GM12864 (cell line): Measurements from ENCODE around the gene SGCA.

Experiments
- DNase-seq: peaks from one replicate; pipeline ENCODE4 v3.0.0-alpha.2; 2011; ENCODE audit warnings: low read depth
- H3K4me3 ChIP-seq: 2 replicates; pipeline ENCODE4 v1.5.1; 2011; ENCODE audit warnings: mild to moderate bottlenecking, low read depth, low read length, control low read depth
- TF ChIP-seq, protein P1 (sequence below): IDR thresholded peaks from 2 replicates; pipeline ENCODE4 v1.5.1; 2011; ENCODE audit warnings: low read depth, mild to moderate bottlenecking, moderate library complexity, low read length, control low read depth, inconsistent platforms; ENCODE audit errors: missing control alignments

Gene SGCA

DNA sequence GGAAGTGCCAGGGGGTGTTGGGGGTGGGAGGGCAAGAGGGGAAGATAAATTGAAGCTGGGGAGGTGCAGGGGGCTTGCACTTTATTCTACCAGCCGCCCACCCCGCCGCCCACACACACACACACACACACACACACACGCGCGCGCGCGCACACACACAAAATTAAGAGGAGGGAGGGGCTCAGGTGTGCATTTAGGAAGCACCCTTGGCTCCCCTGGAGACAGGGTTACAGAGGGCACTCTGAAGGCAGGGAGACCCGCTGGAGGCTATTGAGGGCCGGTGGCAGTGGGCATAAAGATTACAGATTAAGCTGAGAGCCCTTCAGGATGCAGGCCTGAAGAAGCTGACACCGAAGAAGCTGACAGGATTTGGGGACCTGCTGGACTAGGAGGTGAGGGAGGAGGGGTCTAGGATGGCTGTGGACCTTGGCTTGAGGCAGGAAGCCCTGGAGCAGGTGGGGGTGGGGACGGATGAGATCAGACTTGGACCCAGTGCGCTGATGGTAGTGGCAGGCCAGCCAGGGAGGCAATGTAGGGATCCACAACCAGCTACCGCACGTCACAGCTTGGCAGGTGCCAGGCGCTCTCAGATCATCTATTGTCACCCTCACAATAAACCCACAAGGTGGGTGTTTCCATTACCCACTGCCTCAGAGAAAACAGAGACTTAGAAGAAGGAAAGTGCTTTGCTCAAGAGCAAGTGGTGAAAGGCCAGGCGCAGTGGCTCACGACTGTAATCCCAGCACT is 35.1 kb upstream of the SGCA start:
- DNase-seq, result no peak
- H3K4me3 ChIP-seq, result no peak overlapping the region; the same call in 1 of the 2 replicates
- TF ChIP-seq, protein P1, sequence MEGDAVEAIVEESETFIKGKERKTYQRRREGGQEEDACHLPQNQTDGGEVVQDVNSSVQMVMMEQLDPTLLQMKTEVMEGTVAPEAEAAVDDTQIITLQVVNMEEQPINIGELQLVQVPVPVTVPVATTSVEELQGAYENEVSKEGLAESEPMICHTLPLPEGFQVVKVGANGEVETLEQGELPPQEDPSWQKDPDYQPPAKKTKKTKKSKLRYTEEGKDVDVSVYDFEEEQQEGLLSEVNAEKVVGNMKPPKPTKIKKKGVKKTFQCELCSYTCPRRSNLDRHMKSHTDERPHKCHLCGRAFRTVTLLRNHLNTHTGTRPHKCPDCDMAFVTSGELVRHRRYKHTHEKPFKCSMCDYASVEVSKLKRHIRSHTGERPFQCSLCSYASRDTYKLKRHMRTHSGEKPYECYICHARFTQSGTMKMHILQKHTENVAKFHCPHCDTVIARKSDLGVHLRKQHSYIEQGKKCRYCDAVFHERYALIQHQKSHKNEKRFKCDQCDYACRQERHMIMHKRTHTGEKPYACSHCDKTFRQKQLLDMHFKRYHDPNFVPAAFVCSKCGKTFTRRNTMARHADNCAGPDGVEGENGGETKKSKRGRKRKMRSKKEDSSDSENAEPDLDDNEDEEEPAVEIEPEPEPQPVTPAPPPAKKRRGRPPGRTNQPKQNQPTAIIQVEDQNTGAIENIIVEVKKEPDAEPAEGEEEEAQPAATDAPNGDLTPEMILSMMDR, result no peak

GRCh38 chr17:50132104-50132794 is 33.6 kb upstream of the SGCA start:
- H3K4me3 ChIP-seq, result no peak overlapping the region
- no peak for DNase-seq
- TF ChIP-seq, protein P1, result no peak

- H3K4me3 ChIP-seq, result no peak overlapping the region
- TF ChIP-seq, protein P1, result no peak
- no peak for DNase-seq
Measured at GRCh38 chr17:50133028-50133768, 32.6 kb upstream of the SGCA start.

- TF ChIP-seq, protein P1, result no peak
- H3K4me3 ChIP-seq, result no peak overlapping the region
- DNase-seq, result no peak
Measured at GRCh38 chr17:50133769-50134099, 32.1 kb upstream of the SGCA start.

DNA sequence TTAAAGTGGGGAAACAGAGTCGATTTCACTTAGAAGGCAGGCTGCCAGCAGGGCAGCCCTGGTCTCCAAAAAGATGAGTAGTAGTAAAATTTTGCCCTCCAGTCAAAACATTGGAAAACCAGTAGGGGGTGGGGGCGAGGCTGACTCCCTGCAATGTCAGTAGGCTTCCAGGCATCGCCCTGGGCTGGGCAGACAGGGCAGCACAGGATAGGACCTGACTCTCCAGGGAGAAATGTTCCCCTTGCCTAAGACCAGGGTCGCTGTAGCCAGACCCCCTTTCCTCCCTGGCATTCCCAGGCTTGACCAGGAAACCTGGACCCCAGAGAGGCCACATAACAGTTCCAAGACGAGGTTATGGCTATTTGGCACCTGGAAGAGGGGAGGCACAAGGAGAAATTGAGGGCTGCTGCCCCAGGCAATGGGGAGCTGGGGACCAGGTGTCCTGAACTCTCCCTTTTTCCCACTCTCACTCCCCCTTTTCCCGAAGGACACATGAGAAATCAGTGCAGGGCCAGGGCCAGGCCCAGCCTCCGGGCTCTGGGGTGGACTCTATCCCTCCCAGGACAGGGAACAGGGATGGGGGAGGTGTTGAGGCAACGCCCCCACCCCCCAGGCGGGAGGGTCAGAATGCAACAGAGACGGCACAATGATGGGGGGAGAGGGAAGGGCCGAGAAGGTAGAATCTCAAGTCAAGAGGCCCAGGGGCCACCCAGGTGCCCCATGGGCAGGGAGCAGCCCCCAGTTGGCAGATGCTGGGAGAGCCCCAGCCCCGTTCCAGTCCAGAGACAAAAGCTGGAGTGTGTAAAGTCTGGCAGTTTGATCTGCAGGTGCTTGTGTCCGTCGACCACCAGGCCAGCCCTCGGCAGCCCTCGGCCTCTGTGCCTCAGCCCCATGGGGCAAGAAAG is 31.3 kb upstream of the SGCA start:
- DNase-seq, result no peak
- TF ChIP-seq, protein P1, result no peak
- no peak overlapping the region for H3K4me3 ChIP-seq

DNA sequence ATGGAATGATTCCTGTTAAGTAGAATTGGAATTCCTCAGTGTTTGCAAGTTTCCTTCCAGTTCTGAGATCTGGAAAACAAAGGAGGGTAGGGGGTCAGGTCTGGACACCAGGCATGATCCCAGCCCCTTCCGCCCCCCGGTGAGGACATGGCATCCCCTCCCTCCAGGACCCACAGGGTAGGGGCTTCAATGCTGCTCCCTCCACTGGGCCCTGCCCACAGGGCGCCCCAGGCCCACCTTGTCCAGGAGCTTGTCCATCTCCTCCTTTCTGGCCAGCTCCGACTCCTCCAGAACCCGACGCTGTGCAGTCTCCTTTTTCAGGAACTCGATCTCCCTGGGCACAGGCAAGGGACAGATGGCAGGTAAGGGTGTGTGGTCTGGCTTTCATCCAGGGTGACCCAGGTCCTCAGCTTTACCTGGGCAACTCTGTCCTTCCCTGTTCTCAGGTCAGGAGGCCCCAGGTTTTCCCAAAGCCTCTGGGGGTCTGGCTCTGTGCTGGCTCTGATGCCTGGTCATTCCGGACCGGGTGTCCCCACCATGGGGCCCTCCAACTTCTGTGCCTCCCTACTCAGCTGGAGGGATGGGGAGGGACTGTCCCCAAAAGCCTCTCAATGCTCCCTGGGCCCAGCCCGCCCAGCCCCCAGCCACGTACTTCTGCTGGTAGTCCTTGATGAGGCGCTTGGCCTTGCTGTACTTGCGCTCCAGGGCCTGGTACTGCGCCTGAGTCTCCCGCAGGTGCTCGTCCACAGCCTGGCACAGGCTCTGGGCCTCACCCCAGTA is 30.3 kb upstream of the SGCA start:
- DNase-seq, result no peak
- TF ChIP-seq, protein P1, result no peak
- H3K4me3 ChIP-seq, result no peak overlapping the region
